SK-N-SH treated with all-trans-retinoic acid at 6 μM for 48 hours (cell line): ENCODE results near the gene SLX9.

Experiments
- POU6F1 ChIP-seq: fragments of 250-450 bp; sonication (Bioruptor Pico); IDR thresholded peaks from 2 replicates; pipeline ENCODE4 v1.8.0; 2021; ENCODE audit warnings: low read depth, mild to moderate bottlenecking, moderate library complexity, borderline replicate concordance
- TOX ChIP-seq: fragments of 250-450 bp; sonication (Bioruptor Pico); IDR thresholded peaks from 2 replicates; pipeline ENCODE4 v1.8.0; 2021; ENCODE audit warnings: mild to moderate bottlenecking, moderate library complexity, borderline replicate concordance

- no peak for TF ChIP-seq TOX
- TF ChIP-seq POU6F1 (CRISPR knock-in tag), result no peak
Measured at GRCh38 chr21:44907225-44907965, 32.4 kb upstream of the SLX9 start.
